ENCODE measurements around the gene RBM23. TPM values are rescaled to one million over a fixed set of nuclear protein-coding genes. Genes with fewer than 3 reads are reported as not detected.

The RBM23 gene
- polyA plus RNA-seq, 1 donor from 2014 or later = 83.7 TPM

- Histone ChIP-seq H3F3A (ENCODE audit: insufficient read depth, low read length, poor library complexity, severe bottlenecking) (peaks cover 8% of the 10 kb centered on the region), H2AFZ (ENCODE audit: low read depth, low read length) (no peak overlapping the region), H3K4me2 (ENCODE audit: low read length) (peak overlapping the region; percentile 99), H3K36me3 (ENCODE audit: insufficient read depth, low read length) (no peaks in the 10 kb centered on the region), H3K9me3 (ENCODE audit: low read length) (no peaks in the 10 kb centered on the region), H3K27ac (ENCODE audit: low read length) (peak overlapping the region; percentile 97), H4K20me1 (ENCODE audit: insufficient read depth) (no peaks in the 10 kb centered on the region), H3K27me3 (ENCODE audit: insufficient read depth, low read depth, low read length) (no peaks in the 10 kb centered on the region), H3K9ac (ENCODE audit: low read length) (peak overlapping the region; percentile 100), H3K79me2 (replicated peaks; ENCODE audit: insufficient read depth, low read length) (peaks cover 29% of the 10 kb centered on the region), H3K9me2 (ENCODE audit: insufficient read depth, low read length) (no peaks in the 10 kb centered on the region), H3K4me3 (ENCODE audit: low read length) (peak overlapping the region; percentile 90)
- TF ChIP-seq RAD21 (conservative IDR thresholded peaks at IDR 0.05) = no peak
- TF ChIP-seq MXI1 (conservative IDR thresholded peaks at IDR 0.05; ENCODE audit: poor library complexity, severe bottlenecking) = no peak
- TF ChIP-seq POLR2AphosphoS5 (IDR thresholded peaks at IDR 0.05) = no peak
- no peak for TF ChIP-seq TAF1 (IDR thresholded peaks at IDR 0.05; ENCODE audit: low read depth)
- no peak for TF ChIP-seq CTCF (IDR thresholded peaks at IDR 0.05; ENCODE audit: poor library complexity, severe bottlenecking)
Observed at GRCh38 chr14:22884738-22885523, 34.0 kb downstream of the RBM23 start.

GRCh38 chr14:22884076-22884737, 34.7 kb downstream of the RBM23 start:
- H2AFZ ChIP-seq (ENCODE audit: low read depth, low read length) = no peak overlapping the region
- H3K27me3 ChIP-seq (ENCODE audit: insufficient read depth, low read depth, low read length) = no peaks in the 10 kb centered on the region
- H3K27ac ChIP-seq (ENCODE audit: low read length) = peak overlapping the region; percentile 97
- peak overlapping the region; percentile 90 for H3K4me3 ChIP-seq (ENCODE audit: low read length)
- H4K20me1 ChIP-seq (ENCODE audit: insufficient read depth) = no peaks in the 10 kb centered on the region
- no peaks in the 10 kb centered on the region for H3K9me3 ChIP-seq (ENCODE audit: low read length)
- H3K36me3 ChIP-seq (ENCODE audit: insufficient read depth, low read length) = no peaks in the 10 kb centered on the region
- peak overlapping the region; percentile 99 for H3K4me2 ChIP-seq (ENCODE audit: low read length)
- peak overlapping the region; percentile 100 for H3K9ac ChIP-seq (ENCODE audit: low read length)
- H3K79me2 ChIP-seq (replicated peaks; ENCODE audit: insufficient read depth, low read length) = peaks cover 29% of the 10 kb centered on the region
- H3K9me2 ChIP-seq (ENCODE audit: insufficient read depth, low read length) = no peaks in the 10 kb centered on the region
- TF ChIP-seq EZH2 (IDR thresholded peaks at IDR 0.05; ENCODE audit: borderline replicate concordance, insufficient read depth, low read length, poor library complexity, severe bottlenecking) (no peak), EP300 (conservative IDR thresholded peaks at IDR 0.05; ENCODE audit: poor library complexity, severe bottlenecking) (no peak), MXI1 (conservative IDR thresholded peaks at IDR 0.05; ENCODE audit: poor library complexity, severe bottlenecking) (no peak), TAF1 (IDR thresholded peaks at IDR 0.05; ENCODE audit: low read depth) (no peak), RAD21 (conservative IDR thresholded peaks at IDR 0.05) (no peak), POLR2AphosphoS5 (IDR thresholded peaks at IDR 0.05) (no peak), SMC3 (conservative IDR thresholded peaks at IDR 0.05; ENCODE audit: poor library complexity) (no peak), CTCF (IDR thresholded peaks at IDR 0.05; ENCODE audit: poor library complexity, severe bottlenecking) (no peak)
- TF ChIP-seq, protein P1, sequence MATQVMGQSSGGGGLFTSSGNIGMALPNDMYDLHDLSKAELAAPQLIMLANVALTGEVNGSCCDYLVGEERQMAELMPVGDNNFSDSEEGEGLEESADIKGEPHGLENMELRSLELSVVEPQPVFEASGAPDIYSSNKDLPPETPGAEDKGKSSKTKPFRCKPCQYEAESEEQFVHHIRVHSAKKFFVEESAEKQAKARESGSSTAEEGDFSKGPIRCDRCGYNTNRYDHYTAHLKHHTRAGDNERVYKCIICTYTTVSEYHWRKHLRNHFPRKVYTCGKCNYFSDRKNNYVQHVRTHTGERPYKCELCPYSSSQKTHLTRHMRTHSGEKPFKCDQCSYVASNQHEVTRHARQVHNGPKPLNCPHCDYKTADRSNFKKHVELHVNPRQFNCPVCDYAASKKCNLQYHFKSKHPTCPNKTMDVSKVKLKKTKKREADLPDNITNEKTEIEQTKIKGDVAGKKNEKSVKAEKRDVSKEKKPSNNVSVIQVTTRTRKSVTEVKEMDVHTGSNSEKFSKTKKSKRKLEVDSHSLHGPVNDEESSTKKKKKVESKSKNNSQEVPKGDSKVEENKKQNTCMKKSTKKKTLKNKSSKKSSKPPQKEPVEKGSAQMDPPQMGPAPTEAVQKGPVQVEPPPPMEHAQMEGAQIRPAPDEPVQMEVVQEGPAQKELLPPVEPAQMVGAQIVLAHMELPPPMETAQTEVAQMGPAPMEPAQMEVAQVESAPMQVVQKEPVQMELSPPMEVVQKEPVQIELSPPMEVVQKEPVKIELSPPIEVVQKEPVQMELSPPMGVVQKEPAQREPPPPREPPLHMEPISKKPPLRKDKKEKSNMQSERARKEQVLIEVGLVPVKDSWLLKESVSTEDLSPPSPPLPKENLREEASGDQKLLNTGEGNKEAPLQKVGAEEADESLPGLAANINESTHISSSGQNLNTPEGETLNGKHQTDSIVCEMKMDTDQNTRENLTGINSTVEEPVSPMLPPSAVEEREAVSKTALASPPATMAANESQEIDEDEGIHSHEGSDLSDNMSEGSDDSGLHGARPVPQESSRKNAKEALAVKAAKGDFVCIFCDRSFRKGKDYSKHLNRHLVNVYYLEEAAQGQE (IDR thresholded peaks at IDR 0.05; ENCODE audit: borderline replicate concordance) = no peak
- peaks cover 8% of the 10 kb centered on the region for H3F3A ChIP-seq (ENCODE audit: insufficient read depth, low read length, poor library complexity, severe bottlenecking)
